NCI-H2227 treated with DMSO at 0.1 percent for 48 hours (cell line): Measurements from ENCODE around the gene MTG2.

Source experiments
- DNase-seq: peaks from one replicate; lab custom pipeline; 2025; lab: John Stamatoyannopoulos, UW

MTG2 gene

GRCh38 chr20:62162765-62163484 is 19.9 kb upstream of the MTG2 start:
- DNase-seq = no peak

- DNase-seq = no peak
Observed at GRCh38 chr20:62163485-62163865, 19.4 kb upstream of the MTG2 start.

GRCh38 chr20:62163986-62164762 is 18.7 kb upstream of the MTG2 start:
- no peak for DNase-seq

GRCh38 chr20:62164879-62165761 is 17.7 kb upstream of the MTG2 start:
- DNase-seq = no peak

GRCh38 chr20:62165762-62166399 is 16.9 kb upstream of the MTG2 start:
- DNase-seq = no peak

GRCh38 chr20:62167474-62167873 is 15.4 kb upstream of the MTG2 start:
- no peak for DNase-seq

GRCh38 chr20:62168061-62168460 is 14.8 kb upstream of the MTG2 start:
- no peak for DNase-seq

- no peak for DNase-seq
Observed at GRCh38 chr20:62168890-62169435, 13.9 kb upstream of the MTG2 start.

GRCh38 chr20:62170536-62170935 is 12.3 kb upstream of the MTG2 start:
- DNase-seq = no peak

- no peak for DNase-seq
Observed at GRCh38 chr20:62171245-62171644, 11.6 kb upstream of the MTG2 start.

GRCh38 chr20:62172666-62173065 is 10.2 kb upstream of the MTG2 start:
- no peak for DNase-seq

GRCh38 chr20:62174021-62174804 is 8.6 kb upstream of the MTG2 start:
- no peak for DNase-seq

- no peak for DNase-seq
Observed at GRCh38 chr20:62174870-62175624, 7.8 kb upstream of the MTG2 start.

- DNase-seq = no peak
Observed at GRCh38 chr20:62175711-62176110, 7.1 kb upstream of the MTG2 start.

GRCh38 chr20:62176866-62177265 is 6.0 kb upstream of the MTG2 start:
- no peak for DNase-seq

- no peak for DNase-seq
Observed at GRCh38 chr20:62177307-62177706, 5.5 kb upstream of the MTG2 start.

- DNase-seq = no peak
Observed at GRCh38 chr20:62178316-62179161, 4.3 kb upstream of the MTG2 start.

GRCh38 chr20:62179162-62179504 is 3.7 kb upstream of the MTG2 start:
- no peak for DNase-seq

GRCh38 chr20:62181808-62182207 is 1.0 kb upstream of the MTG2 start:
- DNase-seq = no peak
